ENCODE results near the gene STAC3.
A peak's percentile ranks its signal among the peaks of the same experiment; 100 is the strongest.

STAC3 gene

DNA sequence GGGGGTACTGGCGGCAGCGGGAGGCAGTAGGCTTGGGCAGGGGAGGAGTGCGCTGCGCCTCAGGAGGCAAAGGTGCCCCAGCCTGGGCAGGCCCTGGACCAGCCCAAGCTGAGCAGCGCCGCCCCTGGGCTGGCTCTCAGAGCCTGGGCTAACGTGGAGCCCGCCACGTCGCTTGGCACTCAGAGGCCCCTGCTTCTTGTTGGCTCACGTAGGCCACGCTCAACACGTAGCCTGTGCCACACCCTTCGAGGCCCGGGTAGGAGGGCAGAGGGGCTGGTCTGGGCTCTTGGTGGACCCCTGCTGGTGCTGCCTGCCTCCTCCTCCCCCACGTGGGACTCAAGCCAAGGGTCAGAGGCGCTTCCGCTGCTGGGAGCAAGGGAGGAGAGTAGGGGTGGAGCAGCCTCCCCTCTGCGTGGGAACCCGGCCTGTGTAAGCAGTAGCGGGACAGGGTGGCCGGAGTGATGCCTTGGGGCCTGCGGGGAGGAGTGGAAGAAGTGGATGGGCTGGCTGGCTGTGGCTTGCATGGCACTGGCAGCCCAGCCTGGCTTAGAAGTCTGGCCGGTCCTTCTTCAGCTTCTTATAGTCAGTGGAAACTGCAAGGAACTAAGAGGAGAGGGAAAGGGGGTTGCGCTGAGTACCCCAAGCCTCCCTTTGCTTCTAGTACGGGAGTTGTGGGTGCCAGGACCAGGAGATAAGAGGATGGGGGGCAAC is 15.8 kb downstream of the STAC3 start (continued):
- TF ChIP-seq, protein P1, sequence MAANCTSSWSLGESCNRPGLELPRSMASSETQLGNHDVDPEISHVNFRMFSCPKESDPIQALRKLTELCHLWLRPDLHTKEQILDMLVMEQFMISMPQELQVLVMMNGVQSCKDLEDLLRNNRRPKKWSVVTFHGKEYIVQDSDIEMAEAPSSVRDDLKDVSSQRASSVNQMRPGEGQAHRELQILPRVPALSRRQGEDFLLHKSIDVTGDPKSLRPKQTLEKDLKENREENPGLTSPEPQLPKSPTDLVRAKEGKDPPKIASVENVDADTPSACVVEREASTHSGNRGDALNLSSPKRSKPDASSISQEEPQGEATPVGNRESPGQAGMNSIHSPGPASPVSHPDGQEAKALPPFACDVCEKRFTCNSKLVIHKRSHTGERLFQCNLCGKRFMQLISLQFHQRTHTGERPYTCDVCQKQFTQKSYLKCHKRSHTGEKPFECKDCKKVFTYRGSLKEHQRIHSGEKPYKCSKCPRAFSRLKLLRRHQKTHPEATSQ (tag by site-specific recombination; IDR thresholded peaks at IDR 0.05), result no peak
- TF ChIP-seq ZSCAN16 (tag by site-specific recombination; IDR thresholded peaks at IDR 0.05), result no peak
- no peak for TF ChIP-seq ZNF426 (tag by site-specific recombination; IDR thresholded peaks at IDR 0.05)
- TF ChIP-seq, protein P2, sequence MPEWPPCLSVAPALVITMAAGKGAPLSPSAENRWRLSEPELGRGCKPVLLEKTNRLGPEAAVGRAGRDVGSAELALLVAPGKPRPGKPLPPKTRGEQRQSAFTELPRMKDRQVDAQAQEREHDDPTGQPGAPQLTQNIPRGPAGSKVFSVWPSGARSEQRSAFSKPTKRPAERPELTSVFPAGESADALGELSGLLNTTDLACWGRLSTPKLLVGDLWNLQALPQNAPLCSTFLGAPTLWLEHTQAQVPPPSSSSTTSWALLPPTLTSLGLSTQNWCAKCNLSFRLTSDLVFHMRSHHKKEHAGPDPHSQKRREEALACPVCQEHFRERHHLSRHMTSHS (tag by site-specific recombination; IDR thresholded peaks at IDR 0.05), result no peak
- TF ChIP-seq, protein P3, sequence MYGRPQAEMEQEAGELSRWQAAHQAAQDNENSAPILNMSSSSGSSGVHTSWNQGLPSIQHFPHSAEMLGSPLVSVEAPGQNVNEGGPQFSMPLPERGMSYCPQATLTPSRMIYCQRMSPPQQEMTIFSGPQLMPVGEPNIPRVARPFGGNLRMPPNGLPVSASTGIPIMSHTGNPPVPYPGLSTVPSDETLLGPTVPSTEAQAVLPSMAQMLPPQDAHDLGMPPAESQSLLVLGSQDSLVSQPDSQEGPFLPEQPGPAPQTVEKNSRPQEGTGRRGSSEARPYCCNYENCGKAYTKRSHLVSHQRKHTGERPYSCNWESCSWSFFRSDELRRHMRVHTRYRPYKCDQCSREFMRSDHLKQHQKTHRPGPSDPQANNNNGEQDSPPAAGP (tag by site-specific recombination; IDR thresholded peaks at IDR 0.05), result peak; percentile 95
- no peak for TF ChIP-seq ZNF140 (tag by site-specific recombination; IDR thresholded peaks at IDR 0.05)
- TF ChIP-seq ZNF423 (tag by site-specific recombination; IDR thresholded peaks at IDR 0.05), result peak; percentile 65
- TF ChIP-seq KLF7 (tag by site-specific recombination; IDR thresholded peaks at IDR 0.05; ENCODE audit: borderline replicate concordance), result peak; percentile 83
- peak; percentile 97 for TF ChIP-seq ZIC2 (tag by site-specific recombination; IDR thresholded peaks at IDR 0.05)
- TF ChIP-seq ZNF558 (tag by site-specific recombination; IDR thresholded peaks at IDR 0.05), result no peak
- TF ChIP-seq ZNF280C (tag by site-specific recombination; IDR thresholded peaks at IDR 0.05), result no peak
- no peak for TF ChIP-seq ZNF707 (tag by site-specific recombination; IDR thresholded peaks at IDR 0.05)
- TF ChIP-seq ZNF560 (tag by site-specific recombination; IDR thresholded peaks at IDR 0.05; ENCODE audit: borderline replicate concordance), result no peak
- no peak for TF ChIP-seq ZNF530 (tag by site-specific recombination; IDR thresholded peaks at IDR 0.05; ENCODE audit: low read depth)
- TF ChIP-seq, protein P4, sequence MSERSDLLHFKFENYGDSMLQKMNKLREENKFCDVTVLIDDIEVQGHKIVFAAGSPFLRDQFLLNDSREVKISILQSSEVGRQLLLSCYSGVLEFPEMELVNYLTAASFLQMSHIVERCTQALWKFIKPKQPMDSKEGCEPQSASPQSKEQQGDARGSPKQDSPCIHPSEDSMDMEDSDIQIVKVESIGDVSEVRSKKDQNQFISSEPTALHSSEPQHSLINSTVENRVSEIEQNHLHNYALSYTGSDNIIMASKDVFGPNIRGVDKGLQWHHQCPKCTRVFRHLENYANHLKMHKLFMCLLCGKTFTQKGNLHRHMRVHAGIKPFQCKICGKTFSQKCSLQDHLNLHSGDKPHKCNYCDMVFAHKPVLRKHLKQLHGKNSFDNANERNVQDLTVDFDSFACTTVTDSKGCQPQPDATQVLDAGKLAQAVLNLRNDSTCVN (tag by site-specific recombination; optimal IDR thresholded peaks at IDR 0.05), result peak; percentile 26
- TF ChIP-seq PRDM1 (tag by site-specific recombination; IDR thresholded peaks at IDR 0.05), result no peak
- no peak for TF ChIP-seq ZNF555 (tag by site-specific recombination; conservative IDR thresholded peaks at IDR 0.05)
- no peak for TF ChIP-seq ZNF777 (tag by site-specific recombination; IDR thresholded peaks at IDR 0.05; ENCODE audit: borderline replicate concordance)
- TF ChIP-seq ZNF266 (tag by site-specific recombination; IDR thresholded peaks at IDR 0.05; ENCODE audit: low read depth), result no peak
- no peak for TF ChIP-seq ZNF274 (IDR thresholded peaks at IDR 0.05; ENCODE audit: low read length)
- no peak for TF ChIP-seq ZNF274 (tag by site-specific recombination; IDR thresholded peaks at IDR 0.05; ENCODE audit: borderline replicate concordance)
- TF ChIP-seq, protein P5, sequence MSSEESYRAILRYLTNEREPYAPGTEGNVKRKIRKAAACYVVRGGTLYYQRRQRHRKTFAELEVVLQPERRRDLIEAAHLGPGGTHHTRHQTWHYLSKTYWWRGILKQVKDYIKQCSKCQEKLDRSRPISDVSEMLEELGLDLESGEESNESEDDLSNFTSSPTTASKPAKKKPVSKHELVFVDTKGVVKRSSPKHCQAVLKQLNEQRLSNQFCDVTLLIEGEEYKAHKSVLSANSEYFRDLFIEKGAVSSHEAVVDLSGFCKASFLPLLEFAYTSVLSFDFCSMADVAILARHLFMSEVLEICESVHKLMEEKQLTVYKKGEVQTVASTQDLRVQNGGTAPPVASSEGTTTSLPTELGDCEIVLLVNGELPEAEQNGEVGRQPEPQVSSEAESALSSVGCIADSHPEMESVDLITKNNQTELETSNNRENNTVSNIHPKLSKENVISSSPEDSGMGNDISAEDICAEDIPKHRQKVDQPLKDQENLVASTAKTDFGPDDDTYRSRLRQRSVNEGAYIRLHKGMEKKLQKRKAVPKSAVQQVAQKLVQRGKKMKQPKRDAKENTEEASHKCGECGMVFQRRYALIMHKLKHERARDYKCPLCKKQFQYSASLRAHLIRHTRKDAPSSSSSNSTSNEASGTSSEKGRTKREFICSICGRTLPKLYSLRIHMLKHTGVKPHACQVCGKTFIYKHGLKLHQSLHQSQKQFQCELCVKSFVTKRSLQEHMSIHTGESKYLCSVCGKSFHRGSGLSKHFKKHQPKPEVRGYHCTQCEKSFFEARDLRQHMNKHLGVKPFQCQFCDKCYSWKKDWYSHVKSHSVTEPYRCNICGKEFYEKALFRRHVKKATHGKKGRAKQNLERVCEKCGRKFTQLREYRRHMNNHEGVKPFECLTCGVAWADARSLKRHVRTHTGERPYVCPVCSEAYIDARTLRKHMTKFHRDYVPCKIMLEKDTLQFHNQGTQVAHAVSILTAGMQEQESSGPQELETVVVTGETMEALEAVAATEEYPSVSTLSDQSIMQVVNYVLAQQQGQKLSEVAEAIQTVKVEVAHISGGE (tag by site-specific recombination; conservative IDR thresholded peaks at IDR 0.05; ENCODE audit: low read depth), result peak; percentile 55
- TF ChIP-seq SP3 (tag by site-specific recombination; IDR thresholded peaks at IDR 0.05), result peak; percentile 65
- no peak for TF ChIP-seq ZNF37A (tag by site-specific recombination; IDR thresholded peaks at IDR 0.05)
- TF ChIP-seq ZNF112 (tag by site-specific recombination; IDR thresholded peaks at IDR 0.05), result no peak
- no peak for TF ChIP-seq ZNF768 (tag by site-specific recombination; IDR thresholded peaks at IDR 0.05)
- no peak for TF ChIP-seq ZNF114 (tag by site-specific recombination; IDR thresholded peaks at IDR 0.05)
- no peak for TF ChIP-seq ZSCAN30 (tag by site-specific recombination; IDR thresholded peaks at IDR 0.05)
- no peak for TF ChIP-seq ZNF221 (tag by site-specific recombination; IDR thresholded peaks at IDR 0.05; ENCODE audit: borderline replicate concordance)
- TF ChIP-seq ZNF175 (tag by site-specific recombination; IDR thresholded peaks at IDR 0.05), result no peak
- TF ChIP-seq ZNF24 (tag by site-specific recombination; IDR thresholded peaks at IDR 0.05), result no peak

All from HEK293 (cell line).